Vagina (tissue), 2 donors: Measurements from ENCODE around the gene NEMF.
"Not testable (repeated sequence)": the region's sequence is repeated elsewhere in the genome, so short reads cannot be mapped to it uniquely, and the experiment has no call there.

Experiments used
- CTCF ChIP-seq, 3 experiments: fragments of 450-650 bp in 2 of 3; fragments of 200-600 bp in 1 of 3; sonication (generic) in 1 of 3; IDR thresholded peaks; one replicate each; pipeline ENCODE4 v1.5.1; 2017 to 2019; ENCODE audit warnings: antibody characterized with exemption in 3 of 3, mild to moderate bottlenecking in 2 of 3, moderate library complexity in 2 of 3
- POLR2AphosphoS5 ChIP-seq, 2 donors: sonication (generic); formaldehyde crosslinking; IDR thresholded peaks; one replicate each; pipeline ENCODE4 v1.9.0; 2017; ENCODE audit warnings: antibody characterized with exemption in 2 of 2, mild to moderate bottlenecking in 2 of 2, low read depth in 1 of 2; ENCODE audit not compliant: insufficient read depth in 1 of 2

- TF ChIP-seq CTCF (IDR thresholded peaks at IDR 0.05); POLR2AphosphoS5 (IDR thresholded peaks at IDR 0.05; ENCODE audit: insufficient read depth in 1 of 2, low read depth in 1 of 2): not testable (repeated sequence)
Observed at GRCh38 chr14:49873548-49873947, 21.0 kb upstream of the NEMF start.
